LoVo (cell line): ENCODE results near the gene PACSIN1.

Experiments used
- DNase-seq: peaks from one replicate; pipeline ENCODE4 v3.0.0-alpha.2; 2016; ENCODE audit warnings: low spot score

The PACSIN1 gene

GRCh38 chr6:34562350-34562749 is 96.5 kb downstream of the PACSIN1 start:
- no peak for DNase-seq

DNA sequence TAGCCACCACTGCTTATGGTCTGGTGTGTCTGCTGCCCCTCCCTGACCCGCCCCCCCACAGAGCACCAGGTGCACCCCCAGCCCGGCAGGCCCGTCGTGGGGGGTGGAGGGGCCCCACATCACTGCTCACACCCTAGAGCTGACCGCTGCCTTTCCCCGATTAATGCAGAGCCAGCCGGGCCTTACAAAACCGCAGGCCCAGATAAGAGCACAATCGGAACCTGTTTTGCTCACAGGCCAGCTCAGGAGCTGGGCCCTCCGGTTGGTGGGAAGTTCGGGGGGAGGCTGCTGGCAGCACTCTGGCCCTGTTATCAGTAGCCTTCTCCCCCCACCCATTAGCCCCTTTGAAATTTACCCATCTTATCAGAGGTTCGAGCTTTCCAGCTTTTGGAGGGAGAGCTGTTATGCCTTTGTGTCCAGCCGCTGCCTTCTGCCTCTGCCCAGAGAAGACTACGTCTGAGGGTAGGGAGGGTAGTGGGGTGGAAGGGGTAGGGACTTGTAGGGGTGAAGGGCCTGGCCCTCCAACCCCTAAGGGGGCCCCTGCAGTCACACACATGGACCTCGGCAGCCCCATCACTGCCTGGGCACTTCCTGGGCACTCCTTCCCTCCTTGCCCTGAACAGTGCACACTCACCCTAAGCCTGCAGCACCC is 97.1 kb downstream of the PACSIN1 start:
- no peak for DNase-seq

GRCh38 chr6:34563513-34563870 is 97.6 kb downstream of the PACSIN1 start:
- no peak for DNase-seq

DNA sequence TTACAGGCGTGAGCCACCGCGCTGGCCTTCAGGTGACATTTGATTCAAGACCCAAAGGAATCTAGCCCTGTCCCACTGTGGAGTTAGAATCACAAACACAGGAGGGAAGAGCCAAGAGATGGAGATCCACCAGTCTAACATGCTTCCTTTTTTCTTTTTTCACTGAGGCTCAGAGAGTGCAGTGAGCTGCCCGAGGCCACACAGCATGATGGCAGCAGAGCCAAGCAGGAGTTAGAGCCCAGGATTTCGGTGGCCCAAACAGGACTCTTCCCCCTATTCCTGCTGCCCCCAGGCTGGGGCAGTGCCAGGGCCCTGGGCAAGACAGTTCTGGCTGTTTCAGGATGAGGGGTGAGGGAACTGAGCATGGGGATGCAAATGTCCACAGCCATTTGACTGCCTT is 98.3 kb downstream of the PACSIN1 start:
- no peak for DNase-seq

DNA sequence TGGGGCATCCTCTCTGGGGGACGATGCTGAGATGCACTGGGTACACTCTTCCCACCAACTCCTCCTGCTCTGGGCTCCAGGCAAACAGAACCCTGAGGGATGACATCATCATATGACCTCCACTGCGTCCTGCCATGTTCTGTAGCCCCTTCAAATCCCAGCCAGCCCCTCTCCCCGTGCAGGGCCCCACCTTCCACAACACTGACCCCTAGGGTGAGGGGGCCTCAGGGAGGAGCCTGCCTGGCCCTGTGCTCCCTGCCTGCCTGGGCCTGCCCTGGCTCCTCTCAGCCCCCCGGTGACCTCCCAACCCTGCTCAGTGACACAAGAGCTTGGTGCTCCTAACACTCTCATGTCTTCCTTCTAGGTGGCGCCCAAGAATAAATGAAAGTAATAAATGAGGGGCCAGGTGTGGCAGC is 99.9 kb downstream of the PACSIN1 start:
- DNase-seq, result no peak

- no peak for DNase-seq
Measured at GRCh38 chr6:34566830-34567546, 101.1 kb downstream of the PACSIN1 start.

GRCh38 chr6:34568341-34569201 is 102.7 kb downstream of the PACSIN1 start:
- DNase-seq, result no peak

- DNase-seq, result no peak
Measured at GRCh38 chr6:34569361-34569973, 103.6 kb downstream of the PACSIN1 start.

GRCh38 chr6:34570066-34570833 is 104.4 kb downstream of the PACSIN1 start:
- no peak for DNase-seq

DNA sequence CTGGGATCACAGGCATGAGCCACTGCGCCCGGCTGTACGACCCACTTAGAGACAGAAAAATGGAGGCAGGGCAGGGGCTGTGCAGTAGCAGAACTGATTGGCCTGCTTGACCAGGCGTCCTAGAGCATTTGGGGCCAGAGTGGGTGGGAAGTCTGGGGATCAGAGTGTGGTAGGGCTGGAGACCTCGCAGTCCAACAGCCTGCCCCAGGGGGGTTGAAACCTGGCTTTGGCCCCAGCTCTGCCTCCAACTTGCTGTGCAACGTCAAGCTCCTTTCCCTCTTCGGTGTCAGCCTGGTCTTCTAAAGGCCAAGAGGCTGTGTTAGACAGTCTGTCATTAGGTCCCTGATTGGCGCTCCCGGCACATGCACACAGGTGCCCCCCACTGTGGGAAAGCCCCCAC is 105.5 kb downstream of the PACSIN1 start:
- DNase-seq, result no peak

GRCh38 chr6:34572021-34572420 is 106.1 kb downstream of the PACSIN1 start:
- no peak for DNase-seq

DNA sequence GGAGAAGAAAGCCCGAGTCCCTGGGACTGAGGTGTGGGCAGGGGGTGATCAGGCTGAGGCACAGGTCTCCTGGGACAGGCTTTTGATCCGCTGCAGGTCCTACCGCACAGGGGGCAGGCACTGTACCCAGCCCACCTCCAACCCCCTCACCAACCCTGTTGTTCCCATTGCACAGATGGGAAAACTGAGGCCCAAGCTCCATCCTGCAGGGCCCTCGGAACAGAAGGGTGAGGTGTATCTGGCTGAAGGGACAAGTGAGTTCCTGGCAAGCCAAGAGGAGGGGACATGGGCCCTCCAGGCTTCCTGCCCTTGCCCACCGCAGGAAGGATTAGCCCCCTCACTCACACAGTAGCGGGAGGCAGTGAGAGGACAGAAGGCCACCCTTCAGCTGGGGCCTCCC is 106.7 kb downstream of the PACSIN1 start:
- no peak for DNase-seq

DNA sequence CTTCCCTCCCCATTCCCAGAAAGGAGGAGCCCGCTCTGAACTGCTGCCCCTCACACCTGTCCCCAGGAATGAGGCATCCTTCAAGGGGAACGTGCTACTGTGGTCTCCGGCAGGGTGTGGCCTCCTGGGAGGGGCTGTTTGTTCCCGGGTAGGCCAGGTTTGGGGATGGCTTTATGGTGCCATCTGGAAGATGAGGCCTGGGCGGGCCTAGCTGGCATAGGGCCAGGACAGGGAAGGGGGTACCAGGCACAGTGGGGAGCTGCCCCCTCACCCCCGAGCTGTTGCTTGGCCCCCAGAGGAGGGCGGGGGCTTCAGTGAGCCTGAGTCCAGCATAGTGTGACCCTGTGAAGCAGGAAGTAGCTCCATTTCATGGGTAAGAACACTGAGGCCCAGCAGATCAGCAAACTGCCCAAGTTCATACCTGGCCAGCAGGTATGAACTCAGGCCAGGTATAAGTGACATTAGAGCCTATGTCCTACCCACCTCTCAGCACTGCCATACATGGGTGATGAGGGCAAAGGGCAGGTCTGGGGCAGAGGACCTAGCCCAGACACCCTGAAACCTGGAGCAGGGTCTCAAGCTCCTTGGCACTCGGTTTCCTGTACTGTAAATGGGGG is 107.8 kb downstream of the PACSIN1 start:
- no peak for DNase-seq

DNA sequence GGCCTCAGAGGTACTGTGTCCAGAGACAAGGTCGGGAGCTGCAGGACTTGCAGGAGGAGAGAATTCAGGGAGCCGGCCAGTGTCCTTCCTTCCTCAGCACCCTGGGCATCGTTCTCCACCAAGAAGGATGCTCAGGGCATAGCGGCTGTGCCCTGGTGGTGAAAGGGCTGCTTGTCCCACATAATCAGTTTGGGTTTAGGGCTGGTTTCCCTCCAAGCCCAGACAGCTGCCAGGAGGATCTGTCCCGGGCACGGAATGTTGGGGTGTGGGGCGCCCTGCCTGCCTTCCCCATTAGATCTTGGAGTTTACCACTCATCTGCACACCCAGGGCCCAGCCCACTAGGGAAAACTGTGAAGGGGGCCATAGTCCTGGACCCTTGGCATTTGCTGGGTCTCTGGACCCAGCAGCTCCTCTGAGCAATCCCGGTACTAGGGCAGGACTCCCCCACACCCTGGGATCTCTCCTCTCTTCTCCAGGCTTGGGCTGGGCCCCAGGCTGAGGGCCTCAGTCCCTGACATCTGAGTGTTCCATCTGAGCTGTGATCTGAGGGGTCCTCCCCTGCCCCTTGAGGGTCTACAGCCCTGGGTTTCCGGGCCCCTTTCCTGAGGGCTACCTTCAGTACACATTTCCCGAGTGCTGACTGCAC is 108.9 kb downstream of the PACSIN1 start:
- no peak for DNase-seq

- no peak for DNase-seq
Measured at GRCh38 chr6:34575326-34575725, 109.5 kb downstream of the PACSIN1 start.

DNA sequence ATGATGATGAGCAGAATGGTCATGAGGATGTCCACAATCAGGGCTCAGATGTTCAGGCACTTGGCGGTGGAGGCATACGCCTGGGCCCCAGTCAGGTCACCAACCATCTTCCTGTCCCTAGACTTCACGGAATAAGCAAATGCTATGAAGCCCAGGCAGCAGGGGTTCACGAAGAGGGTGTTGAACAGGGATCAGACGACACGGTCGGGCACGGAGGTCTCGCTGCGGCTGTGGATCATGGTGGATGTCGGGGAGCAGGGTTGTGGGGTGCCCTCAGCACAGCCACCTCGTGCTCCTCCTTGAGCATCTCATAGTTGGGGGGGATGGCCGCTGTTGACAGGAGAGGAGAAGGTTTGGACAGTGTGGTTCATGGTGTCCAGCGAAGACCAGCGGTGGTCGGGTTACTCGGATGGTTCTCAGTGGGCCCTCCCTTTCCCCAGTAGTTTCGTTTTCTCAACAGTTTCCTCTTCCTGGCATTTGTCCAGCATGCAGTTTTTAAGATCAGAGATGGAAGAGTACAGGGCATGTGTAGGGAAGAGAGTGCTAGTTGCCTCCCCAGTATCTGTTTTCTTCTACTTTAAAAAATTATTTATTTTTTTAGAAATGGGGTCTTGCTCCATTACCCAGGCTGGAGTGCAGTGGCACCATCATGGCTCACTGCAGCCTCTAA is 110.5 kb downstream of the PACSIN1 start:
- DNase-seq, result no peak

GRCh38 chr6:34578445-34579262 is 112.8 kb downstream of the PACSIN1 start:
- no peak for DNase-seq

DNA sequence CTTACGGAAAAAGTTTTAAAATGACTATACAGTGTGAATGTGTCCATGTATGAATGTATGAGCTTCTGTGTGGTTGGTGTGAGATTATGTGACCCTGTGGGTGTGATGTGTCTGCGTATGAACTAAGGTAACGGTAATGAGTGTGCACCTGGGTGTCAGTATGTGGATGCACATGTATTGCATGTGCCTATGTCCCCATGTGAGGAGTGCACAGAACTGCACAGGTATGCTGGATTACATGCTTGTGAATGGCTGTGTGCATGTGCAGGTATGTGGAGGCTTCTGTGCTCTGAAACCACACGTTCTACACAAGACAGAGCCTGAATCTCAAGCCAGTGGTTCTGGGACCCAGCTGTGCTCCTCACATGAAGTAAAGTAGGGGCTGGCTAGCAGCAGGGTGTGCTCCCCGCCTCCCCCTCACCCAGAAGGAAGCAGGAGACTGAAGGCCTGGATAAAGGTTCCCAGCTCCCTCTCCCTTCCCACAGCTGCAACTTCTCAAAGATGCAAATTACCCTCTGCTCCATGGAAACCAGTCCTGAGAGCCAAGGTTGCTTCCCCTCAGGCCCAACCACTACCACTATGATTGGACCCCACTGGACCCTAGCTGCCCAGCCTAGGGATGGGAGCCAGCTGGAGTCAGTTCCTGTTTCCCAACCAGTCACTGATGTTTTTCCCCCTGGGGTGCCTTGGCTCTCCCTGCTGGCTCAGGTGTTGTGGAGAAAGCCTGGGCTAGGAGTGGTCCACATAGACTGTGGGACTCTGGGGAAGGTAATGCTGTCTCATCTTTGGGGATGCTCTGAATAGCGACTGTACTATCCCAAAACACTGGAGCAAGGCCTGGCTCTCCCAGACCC is 115.1 kb downstream of the PACSIN1 start:
- DNase-seq, result no peak
